Endothelial cell of umbilical vein (primary cell): ENCODE measurements around the gene RNF213. TPM values are rescaled to one million over a fixed set of nuclear protein-coding genes. Genes with fewer than 3 reads are reported as not detected.

ENCODE experiments used
- BruUV-seq: library from RNA; stranded (reverse); fragments of 400-500 nt; replicated peaks from 2 replicates; lab custom pipeline; 2021; lab: Mats Ljungman, UMichigan
- CTCF ChIA-PET: fragments of 300-600, 350-600 bp; sonication (Branson Sonifier 250); formaldehyde crosslinking; loops from one replicate; lab custom pipeline; 2021; ENCODE audit warnings: antibody characterized with exemption, inconsistent platforms; lab: Charles Lee
- POLR2A ChIA-PET: fragments of 300-600, 350-600 bp; sonication (Branson Sonifier 250); formaldehyde crosslinking; loops from one replicate; lab custom pipeline; 2021; ENCODE audit warnings: antibody characterized with exemption, inconsistent platforms; lab: Charles Lee
- DNase-seq: peaks from one replicate; pipeline ENCODE4 v3.0.0-alpha.2; 2011; ENCODE audit warnings: low read depth, low spot score
- FAIRE-seq: peaks from 2 replicates; lab custom pipeline; 2011; peaks lifted over from hg19 to GRCh38; lab: Jason Lieb, UNC
- H2AFZ ChIP-seq: 2 replicates; pipeline ENCODE4 v1.6.0; 2012; ENCODE audit warnings: low read depth, low read length, control low read depth, inconsistent platforms
- H3K27ac ChIP-seq: 2 replicates; pipeline ENCODE4 v1.5.1; 2011; ENCODE audit warnings: low read depth, mild to moderate bottlenecking, control low read depth, low read length, moderate library complexity; ENCODE audit not compliant: insufficient read depth
- H3K27me3 ChIP-seq, 2 experiments: 2 replicates each; pipeline versions ENCODE4 v1.6.0 to v1.6.1; 2011; ENCODE audit warnings: low read length in 2 of 2, mixed read lengths in 1 of 2; ENCODE audit not compliant: control insufficient read depth in 2 of 2, insufficient read depth in 2 of 2
- H3K36me3 ChIP-seq, 2 experiments: 2 replicates in 1 of 2; 3 replicates in 1 of 2; pipeline ENCODE4 v1.5.1; 2011; ENCODE audit warnings: low read length in 2 of 2, mild to moderate bottlenecking in 1 of 2, moderate library complexity in 1 of 2; ENCODE audit not compliant: control insufficient read depth in 2 of 2, insufficient read depth in 2 of 2; ENCODE audit errors: extremely low read depth in 1 of 2
- H3K4me1 ChIP-seq: 3 replicates; pipeline ENCODE4 v1.5.1; 2011; ENCODE audit warnings: mild to moderate bottlenecking, low read length; ENCODE audit not compliant: control insufficient read depth, insufficient read depth; ENCODE audit errors: extremely low read depth
- H3K4me2 ChIP-seq: 2 replicates; pipeline ENCODE4 v1.6.1; 2011; ENCODE audit warnings: low read length, control low read depth, mixed read lengths; ENCODE audit not compliant: insufficient read depth
- H3K4me3 ChIP-seq, 3 experiments: fragments of 200-600 bp in 1 of 3; sonication (generic), shearing (Covaris generic) in 1 of 3; replicated peaks in 1 of 3; 2 replicates each; pipeline ENCODE4 v1.5.1; 2011 to 2016; ENCODE audit warnings: control low read depth in 3 of 3, low read length in 3 of 3, mild to moderate bottlenecking in 2 of 3, inconsistent platforms in 1 of 3, low read depth in 1 of 3, moderate library complexity in 1 of 3; ENCODE audit not compliant: insufficient read depth in 1 of 3
- H3K79me2 ChIP-seq: 2 replicates; pipeline ENCODE4 v1.6.0; 2012; ENCODE audit warnings: low read length, inconsistent platforms; ENCODE audit not compliant: control insufficient read depth, insufficient read depth
- H3K9ac ChIP-seq: replicated peaks from 2 replicates; pipeline ENCODE3; 2011; ENCODE audit warnings: low read length, control low read depth; ENCODE audit not compliant: insufficient read depth; ENCODE audit errors: extremely low read depth
- H3K9me1 ChIP-seq: replicated peaks from 3 replicates; pipeline ENCODE4 v1.6.0; 2011; ENCODE audit warnings: mild to moderate bottlenecking, low read length; ENCODE audit not compliant: control insufficient read depth, insufficient read depth; ENCODE audit errors: extremely low read depth
- H3K9me3 ChIP-seq: replicated peaks from 2 replicates; pipeline ENCODE4 v1.5.1; 2012; ENCODE audit warnings: low read length, inconsistent platforms; ENCODE audit not compliant: control insufficient read depth, insufficient read depth
- H4K20me1 ChIP-seq: replicated peaks from 2 replicates; pipeline ENCODE3; 2011; ENCODE audit warnings: mild to moderate bottlenecking, low read length; ENCODE audit not compliant: control insufficient read depth, insufficient read depth; ENCODE audit errors: extremely low read depth
- CTCF ChIP-seq, 2 donors: IDR thresholded peaks; 1 replicate in 1 of 2; 2 replicates in 1 of 2; pipeline ENCODE4 v1.5.1; 2011; ENCODE audit warnings: low read length in 2 of 2, mild to moderate bottlenecking in 2 of 2, moderate library complexity in 2 of 2, control low read depth in 1 of 2, inconsistent platforms in 1 of 2, low read depth in 1 of 2; ENCODE audit not compliant: insufficient read depth in 1 of 2; ENCODE audit errors: extremely low read depth in 1 of 2
- EZH2 ChIP-seq: IDR thresholded peaks from 2 replicates; pipeline ENCODE4 v1.6.1; 2012; ENCODE audit warnings: borderline replicate concordance, low read depth, mild to moderate bottlenecking, moderate library complexity, low read length, inconsistent platforms; ENCODE audit not compliant: severe bottlenecking
- FOS ChIP-seq: IDR thresholded peaks from 2 replicates; pipeline ENCODE4 v1.6.1; 2011; ENCODE audit warnings: mild to moderate bottlenecking, low read length, moderate library complexity, borderline replicate concordance; ENCODE audit not compliant: insufficient read depth
- GATA2 ChIP-seq: IDR thresholded peaks from 2 replicates; pipeline ENCODE4 v1.7.0; 2011; ENCODE audit warnings: low read depth, mild to moderate bottlenecking, moderate library complexity, mixed read lengths, low read length; ENCODE audit not compliant: insufficient read length, insufficient read depth
- JUN ChIP-seq: IDR thresholded peaks from 2 replicates; pipeline ENCODE4 v1.6.1; 2011; ENCODE audit warnings: borderline replicate concordance, low read depth; ENCODE audit not compliant: insufficient read length, insufficient read depth
- MAX ChIP-seq: IDR thresholded peaks from 2 replicates; pipeline ENCODE4 v1.6.1; 2011; ENCODE audit not compliant: insufficient read depth, insufficient read length
- MYC ChIP-seq: IDR thresholded peaks from one replicate; pipeline ENCODE4 v1.6.1; 2011; ENCODE audit warnings: mild to moderate bottlenecking, low read depth, low read length
- POLR2A ChIP-seq: IDR thresholded peaks from 2 replicates; pipeline ENCODE4 v1.6.1; 2012; ENCODE audit warnings: low read depth, mild to moderate bottlenecking, control low read depth, low read length
- POLR2AphosphoS5 ChIP-seq: IDR thresholded peaks from 2 replicates; pipeline ENCODE4 v1.6.1; 2012; ENCODE audit warnings: low read depth, mild to moderate bottlenecking, control low read depth, low read length, moderate library complexity; ENCODE audit not compliant: insufficient read depth
- dilution Hi-C: fragments of 300-500 bp; cut with MboI; formaldehyde crosslinking; loops from one replicate; pipeline ENCODE4 v1.15.0; 2019; ENCODE audit warnings: low sequenced_read_pairs; ENCODE audit not compliant: extremely low pct_ligation_motif_present
- intact Hi-C: fragments of 100-400 bp; cut with micrococcal nuclease; formaldehyde crosslinking; loops from one replicate; pipeline ENCODE4 v1.10.0; 2022
- polyA plus RNA-seq, 4 experiments: library from polyadenylated mRNA; depleted of rRNA in 3 of 4; stranded (reverse) in 3 of 4; unstranded in 1 of 4; fragments of >200 nt; gene quantifications; 2 replicates each; pipeline versions ENCODE4 v1.2.1 to v1.2.3, GENCODE V29; 2011 to 2012; ENCODE audit warnings: missing spikeins in 1 of 4
- total RNA-seq: library from RNA; stranded (reverse); gene quantifications from 2 replicates; pipeline ENCODE4 v1.2.3, GENCODE V29; 2021

The RNF213 gene
- total and polyA plus RNA-seq, 2 donors (not counting 3 experiments of a cell fraction or from before 2014, with no cell fraction given): 36.5 to 116 TPM

DNA sequence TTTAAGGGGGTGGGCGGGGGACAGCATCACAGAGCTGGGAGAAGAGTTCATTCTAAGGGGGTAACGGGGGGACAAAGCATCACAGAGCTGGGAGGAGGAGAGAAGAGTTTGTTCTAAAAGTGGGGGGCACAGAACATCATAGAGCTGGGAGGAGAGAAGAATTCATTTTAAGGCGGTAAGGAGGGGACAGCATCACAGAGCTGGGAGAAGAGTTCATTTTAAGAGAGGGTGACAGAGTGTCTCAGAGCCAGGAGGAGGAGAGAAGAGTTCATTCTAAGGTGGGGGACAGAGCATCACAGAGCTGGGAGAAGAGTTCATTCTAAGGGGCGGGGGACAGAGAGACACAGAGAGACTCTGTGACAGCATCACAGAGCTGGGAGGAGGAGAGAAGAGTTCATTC, 182.1 kb downstream of the RNF213 start:
- no peak overlapping the region for H3K27ac ChIP-seq
- H3K9me3 ChIP-seq: no peaks in the 10 kb centered on the region
- no peak overlapping the region for H3K4me3 ChIP-seq
- ChIA-PET POLR2A (no interaction called here), CTCF (interaction anchor here (0.9 to 1.0 kb wide), 2 partner anchors 10 to 16 kb away, joined by 3 to 4 read pairs; no protein-coding TSS in a partner anchor)
- no peaks in the 10 kb centered on the region for H3K9me1 ChIP-seq
- H3K79me2 ChIP-seq: no peaks in the 10 kb centered on the region
- no peak for DNase-seq
- no peak overlapping the region for H3K9ac ChIP-seq
- H3K4me1 ChIP-seq: no peaks in the 10 kb centered on the region
- no peaks in the 10 kb centered on the region for H4K20me1 ChIP-seq
- no peak for TF ChIP-seq EZH2
- no peak for TF ChIP-seq CTCF (IDR thresholded peaks at IDR 0.05; ENCODE audit: extremely low read depth in 1 of 2, insufficient read depth in 1 of 2, low read depth in 1 of 2, low read length in 2 of 2)
- no peak for TF ChIP-seq POLR2A
- no peak for TF ChIP-seq JUN
- no peak for TF ChIP-seq MYC
- TF ChIP-seq MAX: no peak
- TF ChIP-seq GATA2: no peak
- no peak for TF ChIP-seq FOS
- TF ChIP-seq POLR2AphosphoS5: no peak
- BruUV-seq: no TSS peak
- H3K27me3 ChIP-seq: no peaks in the 10 kb centered on the region
- no peaks in the 10 kb centered on the region for H3K36me3 ChIP-seq
- dilution Hi-C loops: no loop called here
- no peak overlapping the region for H2AFZ ChIP-seq
- intact Hi-C loops: no loop called here
- H3K4me2 ChIP-seq: no peak overlapping the region
- FAIRE-seq: no peak
